Bronchial epithelial cell (primary cell): ENCODE results near the gene FOXC1. TPM values are rescaled to one million over a fixed set of nuclear protein-coding genes. Genes with fewer than 3 reads are reported as not detected.

Source experiments
- DNase-seq: peaks from one replicate; pipeline ENCODE4 v3.0.0-alpha.2; 2010; ENCODE audit warnings: low read depth
- FAIRE-seq: peaks from 2 replicates; lab custom pipeline; 2011; peaks lifted over from hg19 to GRCh38; lab: Jason Lieb, UNC
- H3K27me3 ChIP-seq: 2 replicates; pipeline ENCODE4 v1.5.1; 2011; ENCODE audit warnings: low read length; ENCODE audit not compliant: control insufficient read depth, insufficient read depth
- H3K36me3 ChIP-seq: 2 replicates; pipeline ENCODE4 v1.5.1; 2011; ENCODE audit warnings: low read length; ENCODE audit not compliant: control insufficient read depth, insufficient read depth
- H3K4me3 ChIP-seq: 2 replicates; pipeline ENCODE4 v1.5.1; 2011; ENCODE audit warnings: mild to moderate bottlenecking, low read depth, low read length, control low read depth
- total RNA-seq: library from RNA; depleted of rRNA; stranded (reverse); fragments of >200 nt; gene quantifications from 2 replicates; pipeline ENCODE4 v1.2.1, GENCODE V29; 2014
- TF ChIP-seq, protein P1 (sequence below): IDR thresholded peaks from 2 replicates; pipeline ENCODE4 v1.5.1; 2011; ENCODE audit warnings: mild to moderate bottlenecking, moderate library complexity, low read length, control low read depth, inconsistent platforms; ENCODE audit not compliant: insufficient read depth, severe bottlenecking

The FOXC1 gene
- total RNA-seq, 1 donor from 2014 or later, result 3.7 TPM

DNA sequence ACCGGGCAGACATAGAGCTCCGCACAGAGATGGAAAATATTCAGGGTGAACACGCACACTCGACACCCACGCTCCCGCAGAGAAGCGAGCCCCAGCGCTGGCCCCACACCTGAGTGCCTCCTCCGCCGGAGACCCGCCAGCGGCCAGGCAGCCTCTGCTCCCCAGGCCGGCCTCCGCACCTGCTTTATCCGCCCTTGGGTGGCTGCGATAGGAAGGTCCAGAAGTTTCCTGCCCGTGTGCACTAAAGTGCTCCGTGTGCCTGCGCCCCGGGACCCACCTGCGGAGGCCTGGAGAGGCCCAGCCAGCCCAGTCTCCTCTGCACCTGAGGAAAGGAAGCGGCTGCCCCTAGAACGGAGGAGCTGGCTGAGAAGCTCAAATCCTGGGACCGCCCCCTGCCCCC is 10.8 kb upstream of the FOXC1 start:
- no peaks in the 10 kb centered on the region for H3K36me3 ChIP-seq
- DNase-seq, result no peak
- FAIRE-seq, result no peak
- TF ChIP-seq, protein P1, sequence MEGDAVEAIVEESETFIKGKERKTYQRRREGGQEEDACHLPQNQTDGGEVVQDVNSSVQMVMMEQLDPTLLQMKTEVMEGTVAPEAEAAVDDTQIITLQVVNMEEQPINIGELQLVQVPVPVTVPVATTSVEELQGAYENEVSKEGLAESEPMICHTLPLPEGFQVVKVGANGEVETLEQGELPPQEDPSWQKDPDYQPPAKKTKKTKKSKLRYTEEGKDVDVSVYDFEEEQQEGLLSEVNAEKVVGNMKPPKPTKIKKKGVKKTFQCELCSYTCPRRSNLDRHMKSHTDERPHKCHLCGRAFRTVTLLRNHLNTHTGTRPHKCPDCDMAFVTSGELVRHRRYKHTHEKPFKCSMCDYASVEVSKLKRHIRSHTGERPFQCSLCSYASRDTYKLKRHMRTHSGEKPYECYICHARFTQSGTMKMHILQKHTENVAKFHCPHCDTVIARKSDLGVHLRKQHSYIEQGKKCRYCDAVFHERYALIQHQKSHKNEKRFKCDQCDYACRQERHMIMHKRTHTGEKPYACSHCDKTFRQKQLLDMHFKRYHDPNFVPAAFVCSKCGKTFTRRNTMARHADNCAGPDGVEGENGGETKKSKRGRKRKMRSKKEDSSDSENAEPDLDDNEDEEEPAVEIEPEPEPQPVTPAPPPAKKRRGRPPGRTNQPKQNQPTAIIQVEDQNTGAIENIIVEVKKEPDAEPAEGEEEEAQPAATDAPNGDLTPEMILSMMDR, result no peak
- no peak overlapping the region for H3K4me3 ChIP-seq
- peaks cover 6% of the 10 kb centered on the region for H3K27me3 ChIP-seq

DNA sequence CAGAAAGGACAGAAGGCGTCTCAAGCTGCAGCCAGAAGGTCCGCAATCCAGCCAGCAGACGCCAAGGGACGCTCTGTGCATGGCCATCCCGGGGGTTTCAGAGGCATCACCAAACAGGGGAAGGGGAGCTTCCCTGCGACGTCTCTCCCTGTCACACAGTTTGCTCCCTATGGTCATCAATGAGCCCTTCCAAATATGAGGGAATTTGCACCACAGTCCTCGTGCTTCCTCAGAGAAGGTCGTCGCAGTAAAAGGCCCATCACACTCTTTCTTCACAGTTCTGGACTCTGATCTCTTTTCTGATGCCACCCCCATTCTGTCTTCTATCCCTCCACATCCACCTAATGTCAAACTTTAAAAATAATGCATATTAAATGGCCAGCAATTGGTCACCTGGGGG is 10.2 kb upstream of the FOXC1 start:
- Histone ChIP-seq H3K27me3 (peaks cover 6% of the 10 kb centered on the region), H3K4me3 (no peak overlapping the region), H3K36me3 (no peaks in the 10 kb centered on the region)
- DNase-seq (no peak), FAIRE-seq (no peak)
- TF ChIP-seq, protein P1, result no peak

DNA sequence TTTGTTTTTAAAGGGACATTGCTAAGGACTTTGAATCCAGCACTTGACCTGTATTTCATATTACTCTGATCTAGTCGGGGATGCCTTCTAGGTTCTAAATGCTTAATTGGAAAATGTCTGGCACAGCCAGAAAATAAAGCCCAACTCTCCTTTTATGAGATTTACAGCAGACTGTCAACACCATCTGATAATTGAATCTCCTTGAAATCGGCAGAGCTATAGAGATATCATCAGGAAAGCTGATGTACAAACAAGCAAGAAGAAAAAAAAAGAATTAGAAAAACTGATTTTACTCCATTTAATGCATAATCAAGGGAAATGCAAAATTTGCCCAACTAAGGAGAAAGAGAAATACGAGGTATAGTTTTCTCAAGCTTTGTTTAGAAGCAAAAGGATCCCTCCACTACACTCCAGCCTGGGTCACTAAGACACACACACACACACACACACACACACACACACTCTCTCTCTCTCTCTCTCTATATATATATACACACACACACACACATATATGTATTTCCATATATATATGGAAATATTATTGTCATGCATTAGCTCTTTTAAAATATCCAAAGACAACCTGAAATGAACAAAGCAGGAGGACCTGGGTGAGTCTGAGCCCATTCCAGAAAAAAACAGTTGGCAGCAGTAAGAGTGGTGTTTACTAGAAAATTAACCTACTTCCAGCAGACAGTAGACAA is 9.5 kb upstream of the FOXC1 start:
- TF ChIP-seq, protein P1, result no peak
- no peak for FAIRE-seq
- H3K27me3 ChIP-seq, result peaks cover 7% of the 10 kb centered on the region

DNA sequence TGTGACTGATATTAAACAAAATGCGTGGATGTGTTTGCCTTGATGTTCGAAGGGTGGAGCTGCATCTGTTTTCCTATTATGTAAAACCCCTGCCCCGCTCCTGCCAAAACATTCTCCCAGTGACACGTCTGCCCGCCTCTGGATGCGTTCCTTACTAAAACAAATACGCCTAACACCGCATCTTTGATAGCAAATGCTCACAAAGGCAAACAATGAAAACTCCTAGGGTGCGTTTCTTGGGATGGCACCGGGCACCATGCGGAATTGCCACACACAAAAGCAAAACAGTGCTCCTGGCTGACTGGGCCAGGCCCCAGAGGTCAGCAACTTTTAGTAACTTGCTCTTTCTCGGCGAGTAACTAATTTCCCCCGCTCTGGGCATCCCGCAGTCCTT is 9.0 kb upstream of the FOXC1 start:
- FAIRE-seq (no peak), DNase-seq (no peak)
- no peak overlapping the region for H3K4me3 ChIP-seq
- peaks cover 5% of the 10 kb centered on the region for H3K27me3 ChIP-seq
- TF ChIP-seq, protein P1, result no peak
- H3K36me3 ChIP-seq, result no peaks in the 10 kb centered on the region

More for the DNA sequence above, 9.5 kb upstream of the FOXC1 start:
- Histone ChIP-seq H3K36me3 (no peaks in the 10 kb centered on the region), H3K4me3 (no peak overlapping the region)
- DNase-seq, result no peak

DNA sequence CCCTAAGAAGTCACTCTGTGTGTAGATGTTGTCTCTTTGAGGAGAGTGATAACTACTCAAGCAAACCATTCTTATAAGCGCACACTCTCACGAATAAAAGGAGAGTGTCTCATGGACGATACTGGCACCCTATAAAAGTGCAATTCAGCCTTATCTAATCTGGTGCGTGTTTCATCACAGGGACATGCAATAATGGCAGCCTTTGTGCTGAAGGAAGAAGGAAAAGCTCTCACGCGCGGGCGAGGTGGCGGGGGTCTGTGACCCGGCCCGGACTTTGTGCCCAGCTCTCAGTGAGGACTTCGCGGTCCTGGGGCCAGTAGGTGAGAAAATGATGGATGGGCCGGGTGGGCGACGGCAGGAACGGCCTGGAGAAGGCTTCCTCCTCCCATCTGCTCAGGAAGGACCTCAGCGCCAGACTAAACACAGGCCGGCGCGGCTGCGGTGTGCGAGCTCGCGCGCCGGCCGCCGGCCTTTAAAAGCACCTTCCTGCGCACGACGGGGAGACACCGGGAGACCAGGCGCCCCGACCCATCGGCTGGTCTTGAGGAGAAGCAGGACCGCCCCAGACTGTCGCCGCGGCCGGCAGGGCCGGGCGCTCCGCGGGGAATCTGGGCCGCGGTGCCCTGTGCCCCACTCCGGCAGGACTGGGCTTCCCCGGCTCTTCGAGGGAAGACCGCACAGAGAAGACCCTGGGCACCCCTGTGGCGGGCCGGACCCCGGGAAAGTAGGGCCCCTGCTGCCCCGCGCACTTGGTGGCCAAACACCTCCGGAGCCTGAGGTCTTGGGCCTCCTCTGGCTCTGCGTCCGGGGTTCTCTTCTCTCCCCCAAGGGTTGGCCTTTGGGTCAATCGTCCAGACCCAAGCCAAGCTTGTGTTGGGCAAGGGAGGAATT is 8.3 kb upstream of the FOXC1 start:
- TF ChIP-seq, protein P1, result no peak
- H3K4me3 ChIP-seq, result no peak overlapping the region
- FAIRE-seq, result no peak
- DNase-seq, result no peak
- peaks cover 1% of the 10 kb centered on the region for H3K27me3 ChIP-seq
- H3K36me3 ChIP-seq, result no peaks in the 10 kb centered on the region
